PC-3 (cell line): Measurements from ENCODE around the gene KIAA1217.

Experiments used
- EZH2 ChIP-seq: fragments of 300-600 bp; sonication (generic); IDR thresholded peaks from one replicate; pipeline ENCODE4 v1.6.1; 2017; ENCODE audit warnings: antibody characterized with exemption, mild to moderate bottlenecking, low read length; ENCODE audit not compliant: unreplicated experiment
- TF ChIP-seq, protein P1 (sequence below): fragments of 300-600 bp; sonication (generic); conservative IDR thresholded peaks from 2 replicates; pipeline ENCODE4 v1.5.1; 2017; ENCODE audit warnings: antibody characterized with exemption, low read depth, mild to moderate bottlenecking, low read length

DNA sequence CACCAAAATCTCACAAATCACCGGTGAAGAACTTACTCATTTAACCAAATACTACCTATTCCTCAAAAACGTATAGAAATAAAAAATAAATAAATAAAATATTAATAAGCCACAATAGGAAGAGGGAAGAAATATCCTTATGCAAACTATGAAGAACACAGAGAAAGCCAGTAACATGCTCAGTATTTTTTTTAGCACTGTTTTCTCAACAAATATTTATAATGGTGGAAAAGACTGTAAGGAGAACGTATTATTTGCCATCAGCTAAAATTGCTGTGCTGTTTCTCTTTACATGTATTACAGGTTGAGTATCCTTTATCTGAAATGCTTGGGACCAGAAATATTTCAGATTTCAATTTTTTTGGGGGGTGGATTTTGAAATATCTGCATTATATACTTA is 21.0 kb downstream of the KIAA1217 start:
- TF ChIP-seq, protein P1, sequence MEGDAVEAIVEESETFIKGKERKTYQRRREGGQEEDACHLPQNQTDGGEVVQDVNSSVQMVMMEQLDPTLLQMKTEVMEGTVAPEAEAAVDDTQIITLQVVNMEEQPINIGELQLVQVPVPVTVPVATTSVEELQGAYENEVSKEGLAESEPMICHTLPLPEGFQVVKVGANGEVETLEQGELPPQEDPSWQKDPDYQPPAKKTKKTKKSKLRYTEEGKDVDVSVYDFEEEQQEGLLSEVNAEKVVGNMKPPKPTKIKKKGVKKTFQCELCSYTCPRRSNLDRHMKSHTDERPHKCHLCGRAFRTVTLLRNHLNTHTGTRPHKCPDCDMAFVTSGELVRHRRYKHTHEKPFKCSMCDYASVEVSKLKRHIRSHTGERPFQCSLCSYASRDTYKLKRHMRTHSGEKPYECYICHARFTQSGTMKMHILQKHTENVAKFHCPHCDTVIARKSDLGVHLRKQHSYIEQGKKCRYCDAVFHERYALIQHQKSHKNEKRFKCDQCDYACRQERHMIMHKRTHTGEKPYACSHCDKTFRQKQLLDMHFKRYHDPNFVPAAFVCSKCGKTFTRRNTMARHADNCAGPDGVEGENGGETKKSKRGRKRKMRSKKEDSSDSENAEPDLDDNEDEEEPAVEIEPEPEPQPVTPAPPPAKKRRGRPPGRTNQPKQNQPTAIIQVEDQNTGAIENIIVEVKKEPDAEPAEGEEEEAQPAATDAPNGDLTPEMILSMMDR, result no peak
- TF ChIP-seq EZH2, result no peak
